Common myeloid progenitor, CD34-positive (primary cell): ENCODE measurements around the gene GABRG3.

ENCODE experiments used
- CTCF ChIA-PET: fragments of 350-600 bp; sonication (Branson Sonifier 250); formaldehyde crosslinking; loops from one replicate; lab custom pipeline; 2021; ENCODE audit warnings: antibody characterized with exemption; lab: Charles Lee
- POLR2A ChIA-PET: fragments of 350-600 bp; sonication (Branson Sonifier 250); formaldehyde crosslinking; loops from one replicate; lab custom pipeline; 2021; ENCODE audit warnings: antibody characterized with exemption; lab: Charles Lee
- DNase-seq, 3 donors: peaks; one replicate each; pipeline versions ENCODE4 v3.0.0 to v3.0.0-alpha.2; 2013
- H3K27ac ChIP-seq, 2 experiments: 1 replicate in 1 of 2; 2 replicates in 1 of 2; pipeline ENCODE4 v1.7.0; 2013; ENCODE audit warnings: inconsistent platforms in 2 of 2, low read length in 2 of 2, mild to moderate bottlenecking in 2 of 2, low read depth in 1 of 2, moderate library complexity in 1 of 2; ENCODE audit not compliant: severe bottlenecking in 2 of 2, insufficient read depth in 1 of 2, poor library complexity in 1 of 2
- H3K27me3 ChIP-seq, 5 experiments: replicated peaks in 2 of 5; 1 replicate in 3 of 5; 2 replicates in 2 of 5; pipeline versions ENCODE4 v1.6.1 to v1.7.0; 2013; ENCODE audit warnings: low read length in 4 of 5, mild to moderate bottlenecking in 2 of 5, moderate library complexity in 2 of 5, inconsistent platforms in 1 of 5; ENCODE audit not compliant: insufficient read depth in 5 of 5, control insufficient read depth in 4 of 5
- H3K36me3 ChIP-seq, 4 experiments: 1 replicate in 2 of 4; 2 replicates in 2 of 4; pipeline versions ENCODE4 v1.6.1 to v1.7.0; 2013; ENCODE audit warnings: low read length in 3 of 4, control low read depth in 1 of 4, mild to moderate bottlenecking in 1 of 4; ENCODE audit not compliant: control insufficient read depth in 4 of 4, insufficient read depth in 4 of 4
- H3K4me1 ChIP-seq, 4 experiments: 1 replicate in 3 of 4; 2 replicates in 1 of 4; pipeline versions ENCODE4 v1.6.1 to v1.7.1; 2013; ENCODE audit warnings: low read length in 3 of 4, mild to moderate bottlenecking in 3 of 4, control low read depth in 1 of 4, inconsistent platforms in 1 of 4, moderate library complexity in 1 of 4; ENCODE audit not compliant: control insufficient read depth in 4 of 4, insufficient read depth in 4 of 4; ENCODE audit errors: control extremely low read depth in 1 of 4
- H3K4me3 ChIP-seq, 7 experiments: 1 replicate in 4 of 7; 2 replicates in 3 of 7; pipeline versions ENCODE4 v1.5.1 to v1.7.0; 2013; ENCODE audit warnings: mild to moderate bottlenecking in 7 of 7, low read length in 6 of 7, moderate library complexity in 6 of 7, inconsistent platforms in 2 of 7, low read depth in 2 of 7, control low read depth in 1 of 7; ENCODE audit not compliant: insufficient read depth in 4 of 7, control insufficient read depth in 1 of 7; ENCODE audit errors: extremely low read depth in 1 of 7
- H3K9me3 ChIP-seq, 5 experiments: 1 replicate in 4 of 5; 2 replicates in 1 of 5; pipeline versions ENCODE4 v1.6.1 to v1.7.1; 2013; ENCODE audit warnings: low read length in 4 of 5, mild to moderate bottlenecking in 2 of 5, inconsistent platforms in 1 of 5, low read depth in 1 of 5, moderate library complexity in 1 of 5; ENCODE audit not compliant: control insufficient read depth in 4 of 5, insufficient read depth in 2 of 5; ENCODE audit errors: control extremely low read depth in 1 of 5
- WGBS: methylation state at CpG from one replicate; pipeline ENCODE4 v1.1.5; 2013; ENCODE audit not compliant: insufficient coverage; 5-methylcytosine and 5-hydroxymethylcytosine counted together

GABRG3 gene

GRCh38 chr15:27532358-27532757 is 561.4 kb downstream of the GABRG3 start:
- no peaks in the 10 kb centered on the region for H3K27me3 ChIP-seq
- peaks cover 0 to 2% (median 0%) of the 10 kb centered on the region in 5 experiments for H3K9me3 ChIP-seq
- no CpG with 5 or more reads among the region's 3 CpGs for WGBS
- H3K36me3 ChIP-seq, result no peaks in the 10 kb centered on the region
- ChIA-PET CTCF (no interaction called here), POLR2A (no interaction called here)
- no peak overlapping the region for H3K4me3 ChIP-seq
- no peak for DNase-seq
- no peaks in the 10 kb centered on the region for H3K4me1 ChIP-seq
- no peak overlapping the region for H3K27ac ChIP-seq

DNA sequence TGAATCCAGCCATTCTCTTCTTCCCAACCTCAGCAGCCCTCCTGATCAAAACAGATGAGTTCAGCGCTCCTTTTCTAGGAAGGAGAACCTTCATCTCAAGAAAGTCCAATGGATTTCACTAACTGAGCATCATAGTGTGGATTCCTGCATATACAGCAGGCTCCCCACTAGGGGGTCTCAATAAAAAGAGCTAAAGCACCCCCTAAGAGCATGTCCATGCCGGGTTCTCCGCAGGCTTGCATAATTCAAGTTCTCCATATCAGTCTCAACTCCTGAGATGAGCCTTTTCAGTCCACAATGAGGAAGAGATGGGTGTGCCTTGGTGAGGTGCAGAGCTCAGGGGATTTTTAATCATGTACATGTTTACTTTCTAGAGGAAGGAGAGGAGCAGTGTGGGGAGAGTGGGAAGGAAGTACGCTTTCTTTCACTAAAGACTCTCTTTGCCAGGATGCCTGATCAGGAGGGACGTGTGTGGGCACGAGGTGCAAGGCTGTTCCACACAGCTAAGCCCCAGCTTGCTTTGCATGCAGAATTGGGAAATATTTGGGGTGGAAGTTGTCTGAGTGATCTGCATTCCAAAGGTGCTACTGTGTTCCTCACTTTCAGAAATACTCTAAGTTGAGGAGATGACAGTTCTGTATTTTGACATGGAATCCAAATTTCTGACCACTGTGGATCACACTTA is 564.6 kb downstream of the GABRG3 start:
- ChIA-PET CTCF (no interaction called here), POLR2A (no interaction called here)
- H3K9me3 ChIP-seq, result no peaks in the 10 kb centered on the region

GRCh38 chr15:27538325-27538724 is 567.3 kb downstream of the GABRG3 start:
- no peak overlapping the region for H3K4me3 ChIP-seq
- ChIA-PET POLR2A (no interaction called here), CTCF (no interaction called here)
- no peak overlapping the region for H3K27ac ChIP-seq
- H3K9me3 ChIP-seq, result peaks cover 0 to 2% (median 0%) of the 10 kb centered on the region in 5 experiments
- no CpG with 5 or more reads among the region's 3 CpGs for WGBS
- H3K36me3 ChIP-seq, result no peaks in the 10 kb centered on the region
- no peaks in the 10 kb centered on the region for H3K4me1 ChIP-seq
- no peaks in the 10 kb centered on the region for H3K27me3 ChIP-seq
- no peak for DNase-seq

More for the DNA sequence above, 564.6 kb downstream of the GABRG3 start:
- no peaks in the 10 kb centered on the region for H3K36me3 ChIP-seq
- no peak overlapping the region for H3K4me3 ChIP-seq
- H3K4me1 ChIP-seq, result no peaks in the 10 kb centered on the region
- WGBS, result 72% methylated on average over 5 of the region's 6 CpGs
- no peak for DNase-seq
- no peak overlapping the region for H3K27ac ChIP-seq
- no peaks in the 10 kb centered on the region for H3K27me3 ChIP-seq

DNA sequence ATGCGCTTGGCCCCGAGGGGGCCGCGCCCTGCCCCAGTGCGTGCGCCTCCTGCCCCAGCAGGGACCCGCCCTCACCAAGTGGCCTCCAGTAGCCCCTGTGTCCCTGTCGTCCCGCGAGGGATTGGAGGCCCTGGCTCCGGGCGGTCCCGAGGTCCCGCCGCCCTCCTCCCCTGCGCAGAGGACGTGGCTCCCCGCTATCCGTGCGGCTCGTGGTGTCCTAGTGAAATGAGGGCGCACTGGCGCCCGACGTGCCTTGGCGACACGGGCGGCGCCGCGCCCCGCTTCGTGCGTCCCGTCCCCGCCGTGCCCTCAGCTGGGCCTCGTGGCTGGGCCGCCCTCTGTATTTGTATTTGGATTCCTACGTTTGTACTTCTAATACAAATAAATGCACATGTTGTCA is 570.6 kb downstream of the GABRG3 start:
- Histone ChIP-seq H3K36me3 (no peaks in the 10 kb centered on the region), H3K27me3 (no peaks in the 10 kb centered on the region), H3K4me1 (no peaks in the 10 kb centered on the region), H3K9me3 (peaks cover 0 to 2% (median 0%) of the 10 kb centered on the region in 5 experiments), H3K27ac (no peak overlapping the region), H3K4me3 (no peak overlapping the region)
- ChIA-PET CTCF (no interaction called here), POLR2A (no interaction called here)
- DNase-seq, result no peak
- 97% methylated on average over 37 of the region's 40 CpGs for WGBS

DNA sequence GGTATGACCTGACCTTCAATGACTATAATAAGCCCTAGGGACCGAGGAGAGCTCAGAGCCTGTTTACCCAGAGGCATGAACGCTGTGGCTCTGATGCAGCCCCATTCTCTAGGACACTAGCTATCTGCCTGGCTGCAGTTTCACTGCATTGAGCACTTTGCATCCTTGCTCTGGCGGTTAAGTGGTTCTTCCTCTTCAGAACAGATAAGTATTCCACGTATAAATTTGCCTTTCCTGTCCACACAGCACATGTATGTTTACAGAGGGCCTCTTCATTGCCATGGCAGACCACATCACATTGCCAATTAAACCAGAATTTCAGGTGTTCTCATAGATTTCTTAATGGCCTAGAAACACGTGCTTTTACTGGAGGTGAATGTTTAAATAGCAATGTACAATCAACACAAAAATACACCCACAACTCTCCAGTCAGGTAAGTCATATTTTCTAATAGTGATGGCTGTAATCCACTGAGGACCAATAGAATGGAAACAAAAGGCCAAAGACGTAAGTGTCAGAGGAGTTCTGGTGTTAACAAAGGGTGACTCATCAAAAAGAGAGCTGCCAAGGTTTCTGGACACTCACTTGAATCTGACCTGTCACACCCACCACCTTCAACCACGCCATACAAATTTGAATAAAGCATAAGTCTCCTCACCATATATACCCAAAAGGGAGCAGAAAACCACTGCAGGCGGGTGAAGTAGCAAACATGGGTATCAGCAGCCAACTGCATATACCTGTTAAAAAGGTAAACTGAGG is 574.7 kb downstream of the GABRG3 start:
- DNase-seq, result no peak
- ChIA-PET POLR2A (no interaction called here), CTCF (no interaction called here)
- no peaks in the 10 kb centered on the region for H3K27me3 ChIP-seq
- H3K4me3 ChIP-seq, result no peak overlapping the region
- peaks cover 0 to 2% (median 0%) of the 10 kb centered on the region in 5 experiments for H3K9me3 ChIP-seq
- H3K27ac ChIP-seq, result no peak overlapping the region
- H3K36me3 ChIP-seq, result no peaks in the 10 kb centered on the region
- WGBS, result 87% methylated on average over 5 of the region's 8 CpGs
- no peaks in the 10 kb centered on the region for H3K4me1 ChIP-seq

- DNase-seq, result no peak
- no CpG with 5 or more reads among the region's 4 CpGs for WGBS
- Histone ChIP-seq H3K36me3 (no peaks in the 10 kb centered on the region), H3K4me1 (no peaks in the 10 kb centered on the region), H3K27me3 (no peaks in the 10 kb centered on the region), H3K27ac (no peak overlapping the region), H3K4me3 (no peak overlapping the region), H3K9me3 (no peaks in the 10 kb centered on the region)
- CTCF ChIA-PET, result no interaction called here
- POLR2A ChIA-PET, result no interaction called here
Observed at GRCh38 chr15:27549746-27550145, 578.8 kb downstream of the GABRG3 start.

GRCh38 chr15:27550635-27551034 is 579.7 kb downstream of the GABRG3 start:
- ChIA-PET POLR2A (no interaction called here), CTCF (no interaction called here)
- no peaks in the 10 kb centered on the region for H3K27me3 ChIP-seq

More at GRCh38 chr15:27550635-27551034, 579.7 kb downstream of the GABRG3 start:
- Histone ChIP-seq H3K4me3 (no peak overlapping the region), H3K27ac (no peak overlapping the region), H3K4me1 (no peaks in the 10 kb centered on the region), H3K9me3 (no peaks in the 10 kb centered on the region), H3K36me3 (no peaks in the 10 kb centered on the region)
- DNase-seq, result no peak
- 87% methylated on average over 6 of the region's 6 CpGs for WGBS
